Smooth muscle cell (in vitro differentiated cells): ENCODE results near the gene SCARF1. TPM values are rescaled to one million over a fixed set of nuclear protein-coding genes. Genes with fewer than 3 reads are reported as not detected.
A peak's percentile ranks its signal among the peaks of the same experiment; 100 is the strongest.

Experiments used
- DNase-seq: peaks from one replicate; lab custom pipeline; 2025; ENCODE audit not compliant: unreplicated experiment; lab: John Stamatoyannopoulos, UW
- H2AFZ ChIP-seq: fragments of 200-600 bp; sonication (generic); 2 replicates; pipeline ENCODE4 v1.6.0; 2016; ENCODE audit warnings: antibody characterized with exemption, low read depth, mild to moderate bottlenecking
- H3F3A ChIP-seq: fragments of 200-600 bp; sonication (generic); 2 replicates; pipeline ENCODE4 v1.6.0; 2017; ENCODE audit warnings: antibody characterized with exemption, low read depth
- H3K27ac ChIP-seq: fragments of 200-600 bp; sonication (generic); 2 replicates; pipeline ENCODE4 v1.5.1; 2016; ENCODE audit warnings: low read depth, mild to moderate bottlenecking
- H3K27me3 ChIP-seq: fragments of 200-600 bp; sonication (generic); 2 replicates; pipeline ENCODE4 v1.6.1; 2016; ENCODE audit warnings: low read depth, mild to moderate bottlenecking
- H3K36me3 ChIP-seq: fragments of 200-600 bp; sonication (generic); 2 replicates; pipeline ENCODE4 v1.5.1; 2016; ENCODE audit warnings: low read depth
- H3K4me1 ChIP-seq: fragments of 200-600 bp; sonication (generic); 2 replicates; pipeline ENCODE4 v1.5.1; 2016; ENCODE audit warnings: low read depth
- H3K4me2 ChIP-seq: fragments of 200-600 bp; sonication (generic); 2 replicates; pipeline ENCODE4 v1.6.0; 2016; ENCODE audit warnings: mild to moderate bottlenecking
- H3K4me3 ChIP-seq: fragments of 200-600 bp; sonication (generic); 2 replicates; pipeline ENCODE4 v1.5.1; 2016; ENCODE audit warnings: mild to moderate bottlenecking
- H3K79me2 ChIP-seq: fragments of 200-600 bp; sonication (generic); 2 replicates; pipeline ENCODE4 v1.6.0; 2016; ENCODE audit warnings: low read depth, mild to moderate bottlenecking
- H3K9ac ChIP-seq: fragments of 200-600 bp; sonication (generic); 2 replicates; pipeline ENCODE4 v1.6.0; 2016; ENCODE audit warnings: low read depth
- H3K9me3 ChIP-seq: fragments of 200-600 bp; sonication (generic); replicated peaks from 2 replicates; pipeline ENCODE4 v1.5.1; 2016; ENCODE audit warnings: low read depth
- H4K20me1 ChIP-seq: fragments of 200-600 bp; sonication (generic); 2 replicates; pipeline ENCODE4 v1.6.0; 2016; ENCODE audit warnings: low read depth
- CTCF ChIP-seq: fragments of 200-600 bp; sonication (generic); IDR thresholded peaks from 2 replicates; pipeline ENCODE4 v1.5.1; 2017; ENCODE audit warnings: borderline replicate concordance, mild to moderate bottlenecking, antibody characterized with exemption; ENCODE audit not compliant: insufficient read depth, poor library complexity, severe bottlenecking
- WGBS: methylation state at CpG from one replicate; pipeline ENCODE4 v1.1.7; 2016; ENCODE audit warnings: low lambda C conversion rate; 5-methylcytosine and 5-hydroxymethylcytosine counted together
- polyA plus RNA-seq: library from polyadenylated mRNA; unstranded; fragments of >200 nt; fragmentation: Nextera tagmentation; extraction: Ambion mirVana; gene quantifications from 2 replicates; pipeline ENCODE4 v1.2.1, GENCODE V29; 2016
- small RNA-seq: library from RNA; depleted of rRNA; stranded (forward); fragments of <200 nt; gene quantifications from one replicate; pipeline ENCODE3, GENCODE V24; 2014
- total RNA-seq: library from RNA; depleted of rRNA; stranded (reverse); fragments of >200 nt; gene quantifications from 2 replicates; pipeline ENCODE4 v1.2.3, GENCODE V29; 2014

SCARF1 gene
- total and polyA plus RNA-seq, 2 experiments from 2014 or later, result 0.11 to 0.63 TPM

- WGBS, result 12% methylated on average over 19 of the region's 19 CpGs
- H3K9ac ChIP-seq, result peak overlapping the region; percentile 76
- H3K4me2 ChIP-seq, result peak overlapping the region; percentile 78
- peak overlapping the region; percentile 90 for H3K27ac ChIP-seq
- peaks cover 6% of the 10 kb centered on the region for H3F3A ChIP-seq
- peaks cover 7% of the 10 kb centered on the region for H3K4me1 ChIP-seq
- H2AFZ ChIP-seq, result no peak overlapping the region
- no peak overlapping the region for H3K4me3 ChIP-seq
- H3K79me2 ChIP-seq, result no peaks in the 10 kb centered on the region
- DNase-seq, result peak; percentile 45
- no peaks in the 10 kb centered on the region for H3K9me3 ChIP-seq
- no peak for TF ChIP-seq CTCF
- H4K20me1 ChIP-seq, result no peaks in the 10 kb centered on the region
- no peaks in the 10 kb centered on the region for H3K36me3 ChIP-seq
- H3K27me3 ChIP-seq, result no peaks in the 10 kb centered on the region
Measured at GRCh38 chr17:1590029-1590746, 55.3 kb downstream of the SCARF1 start.

GRCh38 chr17:1588821-1589585 is 56.5 kb downstream of the SCARF1 start:
- no peaks in the 10 kb centered on the region for H3K27me3 ChIP-seq
- H3K4me1 ChIP-seq, result peaks cover 7% of the 10 kb centered on the region
- WGBS, result 63% methylated on average over 33 of the region's 33 CpGs
- peaks cover 6% of the 10 kb centered on the region for H3F3A ChIP-seq
- no peaks in the 10 kb centered on the region for H3K9me3 ChIP-seq
- H3K4me2 ChIP-seq, result peak overlapping the region; percentile 4
- H3K4me3 ChIP-seq, result no peak overlapping the region
- no peak for TF ChIP-seq CTCF
- H3K36me3 ChIP-seq, result no peaks in the 10 kb centered on the region
- no peaks in the 10 kb centered on the region for H3K79me2 ChIP-seq
- H4K20me1 ChIP-seq, result no peaks in the 10 kb centered on the region
- peak overlapping the region; percentile 14 for H3K9ac ChIP-seq
- H2AFZ ChIP-seq, result no peak overlapping the region
- no peak for DNase-seq
- H3K27ac ChIP-seq, result peak overlapping the region; percentile 90

- Histone ChIP-seq H3F3A (peaks cover 2% of the 10 kb centered on the region), H3K79me2 (no peaks in the 10 kb centered on the region)
- WGBS, result over 99% methylated on average over 14 of the region's 14 CpGs
Measured at GRCh38 chr17:1584167-1584566, 61.4 kb downstream of the SCARF1 start.

More at GRCh38 chr17:1584167-1584566, 61.4 kb downstream of the SCARF1 start:
- Histone ChIP-seq H3K9ac (no peak overlapping the region), H3K27me3 (no peaks in the 10 kb centered on the region), H3K4me1 (peaks cover 3% of the 10 kb centered on the region), H3K4me2 (no peak overlapping the region), H3K4me3 (no peak overlapping the region), H3K36me3 (no peaks in the 10 kb centered on the region), H4K20me1 (no peaks in the 10 kb centered on the region), H3K9me3 (no peaks in the 10 kb centered on the region), H2AFZ (no peak overlapping the region), H3K27ac (no peak overlapping the region)
- DNase-seq, result no peak
- TF ChIP-seq CTCF, result no peak

Small RNAs within 50 kb of the gene (small RNA-seq; reads per million reads assigned to genes)
- not detected for gene RN7SL105P

Other genes starting within 250 kb of the SCARF1 start
- gene YWHAE, start 245.5 kb downstream of the SCARF1 start, total RNA-seq, result 586 and 662 TPM in 2 replicates
- gene YWHAE, start 245.5 kb downstream of the SCARF1 start, polyA plus RNA-seq, result 383 and 429 TPM in 2 replicates
- gene CRK, start 189.5 kb downstream of the SCARF1 start, total RNA-seq, result 49.7 and 64.5 TPM in 2 replicates
- 56.8 and 69.4 TPM in 2 replicates for gene CRK, start 189.5 kb downstream of the SCARF1 start, polyA plus RNA-seq
- gene MYO1C, start 153.0 kb downstream of the SCARF1 start, total RNA-seq, result 61.8 and 80.4 TPM in 2 replicates
- gene MYO1C, start 153.0 kb downstream of the SCARF1 start, polyA plus RNA-seq, result 81.5 and 99.9 TPM in 2 replicates
- gene INPP5K, start 129.1 kb downstream of the SCARF1 start, total RNA-seq, result 12.6 and 32.3 TPM in 2 replicates
- 9.6 and 19.7 TPM in 2 replicates for gene INPP5K, start 129.1 kb downstream of the SCARF1 start, polyA plus RNA-seq
- 14.4 and 26.9 TPM in 2 replicates for gene PITPNA, start 82.9 kb downstream of the SCARF1 start, total RNA-seq
- 42.7 and 47.2 TPM in 2 replicates for gene PITPNA, start 82.9 kb downstream of the SCARF1 start, polyA plus RNA-seq
- gene SLC43A2, start 16.9 kb downstream of the SCARF1 start, total RNA-seq, result 3.8 and 4.4 TPM in 2 replicates
- 5.3 and 7.1 TPM in 2 replicates for gene SLC43A2, start 16.9 kb downstream of the SCARF1 start, polyA plus RNA-seq
- gene RILP, start 4.1 kb upstream of the SCARF1 start, total RNA-seq, result 5.1 and 8.4 TPM in 2 replicates
- 7.4 and 7.7 TPM in 2 replicates for gene RILP, start 4.1 kb upstream of the SCARF1 start, polyA plus RNA-seq
- 99.7 and 111 TPM in 2 replicates for gene PRPF8, start 39.1 kb upstream of the SCARF1 start, total RNA-seq
- 129 and 135 TPM in 2 replicates for gene PRPF8, start 39.1 kb upstream of the SCARF1 start, polyA plus RNA-seq
- 2.5 and 3.4 TPM in 2 replicates for gene TLCD2, start 64.6 kb upstream of the SCARF1 start, total RNA-seq
- gene TLCD2, start 64.6 kb upstream of the SCARF1 start, polyA plus RNA-seq, result 1.9 and 3.6 TPM in 2 replicates
- gene WDR81, start 79.0 kb upstream of the SCARF1 start, total RNA-seq, result 5.6 and 5.7 TPM in 2 replicates
- gene WDR81, start 79.0 kb upstream of the SCARF1 start, polyA plus RNA-seq, result 9.7 TPM in 2 replicates
- gene SERPINF2, start 97.1 kb upstream of the SCARF1 start, total RNA-seq, result 0.18 and 0.36 TPM in 2 replicates
- gene SERPINF2, start 97.1 kb upstream of the SCARF1 start, polyA plus RNA-seq, result 0.22 and 0.66 TPM in 2 replicates
- gene SERPINF1, start 116.3 kb upstream of the SCARF1 start, total RNA-seq, result 645 and 778 TPM in 2 replicates
- 370 and 498 TPM in 2 replicates for gene SERPINF1, start 116.3 kb upstream of the SCARF1 start, polyA plus RNA-seq
- 9.5 and 10.3 TPM in 2 replicates for gene SMYD4, start 184.2 kb upstream of the SCARF1 start, total RNA-seq
- 11.1 and 11.7 TPM in 2 replicates for gene SMYD4, start 184.2 kb upstream of the SCARF1 start, polyA plus RNA-seq
- gene RPA1, start 184.3 kb upstream of the SCARF1 start, total RNA-seq, result 25.2 and 29.6 TPM in 2 replicates
- gene RPA1, start 184.3 kb upstream of the SCARF1 start, polyA plus RNA-seq, result 37.8 and 46.3 TPM in 2 replicates